HepG2 (cell line): ENCODE results near the gene PLD1. TPM values are rescaled to one million over a fixed set of nuclear protein-coding genes. Genes with fewer than 3 reads are reported as not detected.

ENCODE experiments used
- CENPX ChIP-seq: sonication (generic); formaldehyde crosslinking; IDR thresholded peaks from 2 replicates; pipeline ENCODE4 v1.9.0; 2021; ENCODE audit warnings: mild to moderate bottlenecking, missing genetic modification reagents, moderate library complexity
- ESRRA ChIP-seq: sonication (generic); formaldehyde crosslinking; IDR thresholded peaks from 2 replicates; pipeline ENCODE4 v1.5.1; 2020; ENCODE audit warnings: mild to moderate bottlenecking, low read depth, missing genetic modification reagents
- FOXP1 ChIP-seq, 2 experiments: fragments of 450-650 bp in 1 of 2; IDR thresholded peaks; 2 replicates each; pipeline ENCODE4 v1.6.1; 2017 to 2018; ENCODE audit warnings: antibody characterized with exemption in 1 of 2
- HCFC1 ChIP-seq: fragments of 150-350 bp; IDR thresholded peaks from 2 replicates; pipeline ENCODE4 v1.6.1; 2014; ENCODE audit warnings: low read depth, low read length
- KDM5B ChIP-seq: sonication (generic); formaldehyde crosslinking; IDR thresholded peaks from 2 replicates; pipeline ENCODE4 v1.4.0; 2020; ENCODE audit warnings: missing genetic modification reagents, mild to moderate bottlenecking, borderline replicate concordance
- KIAA2018 ChIP-seq: sonication (generic); formaldehyde crosslinking; IDR thresholded peaks from 2 replicates; pipeline ENCODE4 v1.5.0; 2020; ENCODE audit warnings: mild to moderate bottlenecking, missing genetic modification reagents, borderline replicate concordance
- NCOA1 ChIP-seq: sonication (generic); formaldehyde crosslinking; IDR thresholded peaks from 2 replicates; pipeline ENCODE4 v1.9.0; 2021; ENCODE audit warnings: missing genetic modification reagents
- SP140L ChIP-seq: sonication (generic); formaldehyde crosslinking; IDR thresholded peaks from 2 replicates; pipeline ENCODE4 v1.4.0; 2020; ENCODE audit warnings: missing genetic modification reagents, borderline replicate concordance
- TARDBP ChIP-seq: sonication (generic); formaldehyde crosslinking; IDR thresholded peaks from 2 replicates; pipeline ENCODE4 v1.8.0; 2022; ENCODE audit warnings: mild to moderate bottlenecking, missing genetic modification reagents
- UBTF ChIP-seq: sonication (generic); formaldehyde crosslinking; IDR thresholded peaks from 2 replicates; pipeline ENCODE4 v1.4.0; 2020; ENCODE audit warnings: mild to moderate bottlenecking, missing genetic modification reagents
- YEATS2 ChIP-seq: sonication (generic); formaldehyde crosslinking; IDR thresholded peaks from 2 replicates; pipeline ENCODE4 v1.4.0; 2020; ENCODE audit warnings: missing genetic modification reagents, borderline replicate concordance
- ZMYM2 ChIP-seq: sonication (generic); formaldehyde crosslinking; IDR thresholded peaks from 2 replicates; pipeline ENCODE4 v1.8.0; 2022; ENCODE audit warnings: mild to moderate bottlenecking, missing genetic modification reagents
- ZNF550 ChIP-seq: sonication (generic); formaldehyde crosslinking; IDR thresholded peaks from 2 replicates; pipeline ENCODE4 v1.4.0; 2020; ENCODE audit warnings: mild to moderate bottlenecking, missing genetic modification reagents, borderline replicate concordance
- ZNF615 ChIP-seq: sonication (generic); formaldehyde crosslinking; IDR thresholded peaks from 2 replicates; pipeline ENCODE4 v1.5.0; 2020; ENCODE audit warnings: mild to moderate bottlenecking, missing genetic modification reagents, borderline replicate concordance
- ZNF644 ChIP-seq: IDR thresholded peaks from 2 replicates; pipeline ENCODE4 v1.6.1; 2016; ENCODE audit warnings: low read depth
- ZNF704 ChIP-seq: sonication (generic); formaldehyde crosslinking; IDR thresholded peaks from 2 replicates; pipeline ENCODE4 v1.8.1; 2023; ENCODE audit warnings: mild to moderate bottlenecking, inconsistent platforms, moderate library complexity, missing genetic modification reagents, borderline replicate concordance
- polyA plus RNA-seq, 8 experiments: library from polyadenylated mRNA; depleted of rRNA in 3 of 8; stranded (reverse) in 7 of 8; unstranded in 1 of 8; fragments of >200 nt; fragmentation: Illumina TruSeq in 4 of 8; extraction: Trizol in 4 of 8; gene quantifications; 2 replicates each; pipeline versions ENCODE4 v1.2.1 to v1.2.3, GENCODE V29; 2011 to 2016; ENCODE audit warnings: low read depth in 4 of 8, missing spikeins in 1 of 8, mixed read lengths in 1 of 8; ENCODE audit not compliant: insufficient read depth in 1 of 8
- total RNA-seq, 5 experiments: library from RNA; depleted of rRNA; stranded (reverse); fragments of >200 nt; fragmentation: Illumina TruSeq; extraction: Trizol; gene quantifications; 2 replicates each; pipeline ENCODE4 v1.2.3, GENCODE V29; 2016; ENCODE audit warnings: low read depth in 1 of 5
- TF ChIP-seq, protein P1 (sequence below): sonication (generic); formaldehyde crosslinking; IDR thresholded peaks from 2 replicates; pipeline ENCODE4 v1.9.0; 2021; ENCODE audit warnings: missing genetic modification reagents, mild to moderate bottlenecking, borderline replicate concordance

PLD1 gene
- total and polyA plus RNA-seq, 2 of the 13 experiments (the other 11 are each of a cell fraction or from before 2014, with no cell fraction given): 27.1 to 59.4 TPM

DNA sequence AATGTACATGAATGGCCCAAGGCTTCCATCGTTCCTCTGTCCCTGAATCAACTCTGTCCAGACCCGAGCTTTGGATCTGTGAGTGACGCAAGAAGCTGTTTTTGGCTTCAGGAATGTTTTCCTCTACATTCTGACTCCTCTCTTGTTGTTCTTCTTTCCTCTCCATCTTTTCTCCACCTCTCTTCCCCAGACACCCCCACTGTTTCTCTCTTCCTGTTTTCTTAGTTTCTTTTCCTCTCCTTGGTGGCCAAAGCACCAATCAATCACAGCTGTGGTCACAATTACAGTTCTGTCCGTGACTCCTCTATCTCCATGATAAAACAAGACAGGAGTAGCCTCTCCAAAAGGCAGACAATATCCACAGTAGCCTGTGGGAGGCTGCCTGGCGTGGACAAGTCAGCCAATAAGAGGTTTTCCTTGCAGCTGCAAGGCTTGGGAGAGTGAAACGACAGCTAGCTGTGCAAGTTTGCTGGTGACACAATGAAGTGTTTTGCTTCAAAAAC is 28.0 kb upstream of the PLD1 start (continued):
- TF ChIP-seq KIAA2018 (CRISPR knock-in tag) (no peak), ZNF704 (CRISPR knock-in tag) (no peak; the same call in 1 of the 2 replicates), NCOA1 (CRISPR knock-in tag) (0 out of 2 replicates have a peak, but pooled peaks have one; percentile 18), ZNF644 (CRISPR knock-in tag) (0 out of 2 replicates have a peak, but pooled peaks have one; percentile 22), ZNF615 (CRISPR knock-in tag) (no peak), ZMYM2 (CRISPR knock-in tag) (0 out of 2 replicates have a peak, but pooled peaks have one; percentile 23), HCFC1 (no peak), TARDBP (CRISPR knock-in tag) (no peak), ESRRA (CRISPR knock-in tag) (no peak; the same call in 1 of the 2 replicates), KDM5B (CRISPR knock-in tag) (no peak), ZNF550 (no peak), CENPX (CRISPR knock-in tag) (no peak), SP140L (no peak), UBTF (CRISPR knock-in tag) (no peak), FOXP1 (IDR thresholded peaks at IDR 0.05) (no peak; the same call in none of the 2 replicates), FOXP1 (CRISPR knock-in tag; IDR thresholded peaks at IDR 0.05) (peak; percentile 71), YEATS2 (CRISPR knock-in tag) (no peak)
- TF ChIP-seq, protein P1, sequence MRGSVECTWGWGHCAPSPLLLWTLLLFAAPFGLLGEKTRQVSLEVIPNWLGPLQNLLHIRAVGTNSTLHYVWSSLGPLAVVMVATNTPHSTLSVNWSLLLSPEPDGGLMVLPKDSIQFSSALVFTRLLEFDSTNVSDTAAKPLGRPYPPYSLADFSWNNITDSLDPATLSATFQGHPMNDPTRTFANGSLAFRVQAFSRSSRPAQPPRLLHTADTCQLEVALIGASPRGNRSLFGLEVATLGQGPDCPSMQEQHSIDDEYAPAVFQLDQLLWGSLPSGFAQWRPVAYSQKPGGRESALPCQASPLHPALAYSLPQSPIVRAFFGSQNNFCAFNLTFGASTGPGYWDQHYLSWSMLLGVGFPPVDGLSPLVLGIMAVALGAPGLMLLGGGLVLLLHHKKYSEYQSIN (CRISPR knock-in tag): no peak
